K562 (cell line): Measurements from ENCODE around the gene CNP. TPM values are rescaled to one million over a fixed set of nuclear protein-coding genes. Genes with fewer than 3 reads are reported as not detected.

Experiments used
- DIDO1 ChIP-seq: fragments of 450-650 bp; IDR thresholded peaks from 2 replicates; pipeline ENCODE4 v1.6.1; 2016; ENCODE audit warnings: low read depth, missing biosample characterization, missing genetic modification characterization
- E2F5 ChIP-seq: sonication (generic); formaldehyde crosslinking; IDR thresholded peaks from 2 replicates; pipeline ENCODE4 v1.8.0; 2022; ENCODE audit warnings: mild to moderate bottlenecking, missing genetic modification reagents
- EHMT2 ChIP-seq: fragments of 450-650 bp; IDR thresholded peaks from 2 replicates; pipeline ENCODE4 v1.6.1; 2018; ENCODE audit warnings: antibody characterized with exemption
- ESRRA ChIP-seq: fragments of 450-650 bp; IDR thresholded peaks from 2 replicates; pipeline ENCODE4 v1.6.1; 2014; ENCODE audit warnings: low read depth, mild to moderate bottlenecking, moderate library complexity, borderline replicate concordance
- FIP1L1 ChIP-seq: fragments of 200-400 bp; formaldehyde crosslinking; IDR thresholded peaks from 2 replicates; pipeline ENCODE4 v1.6.1; 2018; ENCODE audit warnings: mild to moderate bottlenecking, low read depth, low read length; ENCODE audit not compliant: poor library complexity, severe bottlenecking
- FOS ChIP-seq: IDR thresholded peaks from 3 replicates; pipeline ENCODE4 v1.6.1; 2011; ENCODE audit not compliant: insufficient read length; ENCODE audit errors: extremely low read depth
- JUNB ChIP-seq: fragments of 450-650 bp; formaldehyde crosslinking; conservative IDR thresholded peaks from 2 replicates; pipeline ENCODE4 v1.4.0; 2020; ENCODE audit warnings: mild to moderate bottlenecking
- L3MBTL2 ChIP-seq: fragments of 450-650 bp; IDR thresholded peaks from 2 replicates; pipeline ENCODE4 v1.6.1; 2016; ENCODE audit warnings: mild to moderate bottlenecking, moderate library complexity
- MCM5 ChIP-seq: fragments of 450-650 bp; IDR thresholded peaks from 2 replicates; pipeline ENCODE4 v1.6.1; 2016; ENCODE audit warnings: low read depth
- MYC ChIP-seq, 2 experiments: fragments of 250-450 bp in 1 of 2; sonication (Bioruptor Pico) in 1 of 2; IDR thresholded peaks; 2 replicates each; pipeline versions ENCODE4 v1.5.1 to v1.6.1; 2012 to 2021; ENCODE audit warnings: low read depth in 2 of 2, borderline replicate concordance in 1 of 2, improper control_type of control experiment in 1 of 2, low read length in 1 of 2, mild to moderate bottlenecking in 1 of 2, moderate library complexity in 1 of 2
- POLR2AphosphoS5 ChIP-seq: IDR thresholded peaks from 2 replicates; pipeline ENCODE4 v1.6.1; 2011; ENCODE audit warnings: mild to moderate bottlenecking, low read depth, low read length, moderate library complexity; ENCODE audit not compliant: control insufficient read depth, insufficient read depth
- RHOXF2B ChIP-seq: fragments of 250-450 bp; sonication (Bioruptor Pico); conservative IDR thresholded peaks from 2 replicates; pipeline ENCODE4 v1.5.1; 2021
- RNF219 ChIP-seq: fragments of 250-450 bp; sonication (Bioruptor Pico); IDR thresholded peaks from 2 replicates; pipeline ENCODE4 v1.5.0; 2022; ENCODE audit warnings: mild to moderate bottlenecking
- SMARCB1 ChIP-seq: IDR thresholded peaks from 2 replicates; pipeline ENCODE4 v1.6.1; 2011; ENCODE audit warnings: improper control_type of control experiment, low read depth; ENCODE audit not compliant: insufficient read length
- SNIP1 ChIP-seq: fragments of 450-650 bp; IDR thresholded peaks from 2 replicates; pipeline ENCODE4 v1.7.1; 2017; ENCODE audit warnings: low read depth, mild to moderate bottlenecking
- SP1 ChIP-seq: sonication (generic); formaldehyde crosslinking; IDR thresholded peaks from 2 replicates; pipeline ENCODE4 v1.8.1; 2022; ENCODE audit warnings: mild to moderate bottlenecking, missing genetic modification reagents
- SP2 ChIP-seq: IDR thresholded peaks from 2 replicates; pipeline ENCODE4 v1.6.1; 2011; ENCODE audit warnings: mild to moderate bottlenecking, low read depth, low read length, moderate library complexity; ENCODE audit not compliant: poor library complexity, severe bottlenecking; ENCODE audit errors: extremely low read depth
- ZNF239 ChIP-seq: fragments of 250-450 bp; sonication (Bioruptor Pico); IDR thresholded peaks from 2 replicates; pipeline ENCODE4 v1.4.0; 2020; ENCODE audit warnings: mild to moderate bottlenecking
- ZNF398 ChIP-seq: fragments of 250-450 bp; sonication (Bioruptor Pico); IDR thresholded peaks from 2 replicates; pipeline ENCODE4 v1.8.0; 2021; ENCODE audit warnings: moderate library complexity, mild to moderate bottlenecking, inconsistent platforms
- ZNF695 ChIP-seq: fragments of 450-650 bp; formaldehyde crosslinking; IDR thresholded peaks from 2 replicates; pipeline ENCODE4 v1.4.0; 2020; ENCODE audit warnings: mild to moderate bottlenecking, moderate library complexity
- polyA plus RNA-seq, 8 experiments: library from polyadenylated mRNA; depleted of rRNA in 4 of 8; stranded (reverse) in 5 of 8; unstranded in 3 of 8; fragments of >200 nt; fragmentation: Nextera tagmentation in 2 of 8; fragmentation: Illumina TruSeq in 1 of 8; extraction: Ambion mirVana in 2 of 8; extraction: Trizol in 1 of 8; gene quantifications; 2 replicates each; pipeline versions ENCODE4 v1.2.1 to v1.2.3, GENCODE V29; 2011 to 2014; ENCODE audit warnings: inconsistent platforms in 1 of 8, missing spikeins in 1 of 8
- total RNA-seq, 7 experiments: library from RNA; depleted of rRNA in 6 of 7; stranded (reverse); fragments of >200 nt in 6 of 7; fragmentation: Illumina TruSeq in 2 of 7; extraction: Trizol in 2 of 7; gene quantifications; 2 replicates each; pipeline versions ENCODE4 v1.2.1 to v1.2.3, GENCODE V29; 2011 to 2021; ENCODE audit warnings: low replicate concordance in 1 of 7
- TF ChIP-seq, protein P1 (sequence below): sonication (generic); formaldehyde crosslinking; IDR thresholded peaks from 2 replicates; pipeline ENCODE4 v1.8.1; 2023; ENCODE audit warnings: mild to moderate bottlenecking, missing genetic modification reagents

CNP gene
- total and polyA plus RNA-seq, 9 of the 15 experiments (the other 6 are each of a cell fraction or from before 2014, with no cell fraction given), result 1.7 to 52.0 (median 29.1) TPM

- no peak for TF ChIP-seq EHMT2
- TF ChIP-seq SP1 (CRISPR knock-in tag), result peak; percentile 90
- peak; percentile 47 for TF ChIP-seq FIP1L1
- TF ChIP-seq RNF219 (CRISPR knock-in tag), result no peak
- TF ChIP-seq, protein P1, sequence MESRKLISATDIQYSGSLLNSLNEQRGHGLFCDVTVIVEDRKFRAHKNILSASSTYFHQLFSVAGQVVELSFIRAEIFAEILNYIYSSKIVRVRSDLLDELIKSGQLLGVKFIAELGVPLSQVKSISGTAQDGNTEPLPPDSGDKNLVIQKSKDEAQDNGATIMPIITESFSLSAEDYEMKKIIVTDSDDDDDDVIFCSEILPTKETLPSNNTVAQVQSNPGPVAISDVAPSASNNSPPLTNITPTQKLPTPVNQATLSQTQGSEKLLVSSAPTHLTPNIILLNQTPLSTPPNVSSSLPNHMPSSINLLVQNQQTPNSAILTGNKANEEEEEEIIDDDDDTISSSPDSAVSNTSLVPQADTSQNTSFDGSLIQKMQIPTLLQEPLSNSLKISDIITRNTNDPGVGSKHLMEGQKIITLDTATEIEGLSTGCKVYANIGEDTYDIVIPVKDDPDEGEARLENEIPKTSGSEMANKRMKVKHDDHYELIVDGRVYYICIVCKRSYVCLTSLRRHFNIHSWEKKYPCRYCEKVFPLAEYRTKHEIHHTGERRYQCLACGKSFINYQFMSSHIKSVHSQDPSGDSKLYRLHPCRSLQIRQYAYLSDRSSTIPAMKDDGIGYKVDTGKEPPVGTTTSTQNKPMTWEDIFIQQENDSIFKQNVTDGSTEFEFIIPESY (CRISPR knock-in tag), result no peak
- no peak for TF ChIP-seq RHOXF2B (CRISPR knock-in tag)
- TF ChIP-seq L3MBTL2, result peak; percentile 14; the same call in 1 of the 2 replicates
- TF ChIP-seq SP2, result no peak
- no peak for TF ChIP-seq ZNF695 (CRISPR knock-in tag)
- no peak for TF ChIP-seq DIDO1
- TF ChIP-seq ZNF398 (CRISPR knock-in tag), result no peak
- TF ChIP-seq ZNF239 (CRISPR knock-in tag), result no peak
- no peak for TF ChIP-seq ESRRA
- TF ChIP-seq MYC (IDR thresholded peaks at IDR 0.05; ENCODE audit: low read depth, low read length), result no peak; the same call in 1 of the 2 replicates
- TF ChIP-seq MYC (CRISPR knock-in tag; IDR thresholded peaks at IDR 0.05; ENCODE audit: borderline replicate concordance, low read depth), result peak; percentile 80; the same call in 1 of the 2 replicates
- no peak for TF ChIP-seq SNIP1
- no peak for TF ChIP-seq MCM5
- TF ChIP-seq FOS, result peak; percentile 35
- TF ChIP-seq JUNB (CRISPR knock-in tag), result no peak
- no peak for TF ChIP-seq E2F5 (CRISPR knock-in tag)
- peak; percentile 52 for TF ChIP-seq POLR2AphosphoS5
- TF ChIP-seq SMARCB1, result no peak
Observed at GRCh38 chr17:41918314-41919164, 48.1 kb upstream of the CNP start, which contains the start of gene ACLY (continued).
